Loucy (cell line): ENCODE measurements around the gene SYDE2.

Experiments used
- H2AFZ ChIP-seq: fragments of 200-600 bp; sonication (generic); 2 replicates; pipeline ENCODE4 v1.6.0; 2016; ENCODE audit warnings: antibody characterized with exemption, mild to moderate bottlenecking, low read length, moderate library complexity
- H3F3A ChIP-seq: fragments of 200-600 bp; 2 replicates; pipeline ENCODE4 v1.6.0; 2016; ENCODE audit warnings: antibody characterized with exemption, low read depth, mild to moderate bottlenecking
- H3K27me3 ChIP-seq: fragments of 200-600 bp; sonication (generic); 2 replicates; pipeline ENCODE4 v1.6.1; 2014; ENCODE audit warnings: low read length, mild to moderate bottlenecking; ENCODE audit not compliant: insufficient read depth, poor library complexity, severe bottlenecking
- H3K36me3 ChIP-seq: fragments of 200-600 bp; sonication (generic); 2 replicates; pipeline ENCODE4 v1.6.1; 2016; ENCODE audit warnings: low read length; ENCODE audit not compliant: insufficient read depth
- H3K4me1 ChIP-seq: fragments of 200-600 bp; sonication (generic); 2 replicates; pipeline ENCODE4 v1.5.1; 2014; ENCODE audit warnings: low read length, mild to moderate bottlenecking; ENCODE audit not compliant: insufficient read depth, poor library complexity, severe bottlenecking
- H3K4me2 ChIP-seq: fragments of 200-600 bp; sonication (generic); 2 replicates; pipeline ENCODE4 v1.6.0; 2014; ENCODE audit warnings: antibody characterized with exemption, low read length, low read depth, mild to moderate bottlenecking; ENCODE audit not compliant: poor library complexity, severe bottlenecking
- H3K4me3 ChIP-seq: fragments of 200-600 bp; sonication (generic); 2 replicates; pipeline ENCODE4 v1.5.1; 2014; ENCODE audit warnings: low read length, mild to moderate bottlenecking, mixed read lengths; ENCODE audit not compliant: poor library complexity, severe bottlenecking
- H3K79me2 ChIP-seq: fragments of 200-600 bp; sonication (generic); 2 replicates; pipeline ENCODE4 v1.6.1; 2014; ENCODE audit warnings: low read length; ENCODE audit not compliant: insufficient read depth
- H3K9ac ChIP-seq: fragments of 200-600 bp; sonication (generic); 2 replicates; pipeline ENCODE4 v1.6.0; 2014; ENCODE audit warnings: mild to moderate bottlenecking, low read depth, low read length, moderate library complexity; ENCODE audit not compliant: poor library complexity, severe bottlenecking
- H3K9me2 ChIP-seq: fragments of 200-600 bp; sonication (generic); replicated peaks from 2 replicates; pipeline ENCODE4 v1.6.1; 2016; ENCODE audit warnings: low read depth, low read length, mixed read lengths
- H3K9me3 ChIP-seq: fragments of 200-600 bp; sonication (generic); 2 replicates; pipeline ENCODE4 v1.6.1; 2014; ENCODE audit warnings: mild to moderate bottlenecking, antibody characterized with exemption, low read length, low read depth; ENCODE audit not compliant: insufficient read depth
- H4K20me1 ChIP-seq: fragments of 200-600 bp; sonication (generic); 2 replicates; pipeline ENCODE4 v1.6.0; 2014; ENCODE audit warnings: antibody characterized with exemption, low read length, mild to moderate bottlenecking; ENCODE audit not compliant: insufficient read depth, poor library complexity, severe bottlenecking
- EZH2phosphoT487 ChIP-seq: fragments of 200-600 bp; IDR thresholded peaks from 2 replicates; pipeline ENCODE4 v1.6.1; 2018; ENCODE audit warnings: antibody characterized with exemption, mild to moderate bottlenecking, moderate library complexity, borderline replicate concordance
- TF ChIP-seq, protein P1 (sequence below): fragments of 200-600 bp; sonication (generic); conservative IDR thresholded peaks from 2 replicates; pipeline ENCODE4 v1.5.1; 2014; ENCODE audit warnings: mild to moderate bottlenecking, antibody characterized with exemption, low read length

Gene SYDE2

DNA sequence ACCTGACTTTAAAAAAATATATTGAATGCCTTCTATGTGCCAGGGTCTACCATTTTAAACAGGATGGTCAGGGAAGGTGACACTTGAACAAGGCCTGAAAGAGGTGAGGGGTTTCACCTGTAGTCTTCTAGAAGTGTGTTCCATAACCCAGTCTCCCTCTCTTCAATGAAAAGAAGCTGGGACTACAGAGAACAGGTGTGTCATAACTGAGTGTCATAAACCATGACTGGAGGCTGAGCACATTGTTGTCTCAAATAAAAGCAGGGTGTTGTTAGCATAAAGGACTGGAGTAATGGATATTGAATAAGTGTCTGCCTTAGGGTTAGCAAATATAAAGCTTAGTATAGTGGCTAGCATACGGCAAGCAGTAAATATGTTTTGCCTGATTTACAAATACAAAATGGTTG, 65.4 kb downstream of the SYDE2 start:
- Histone ChIP-seq H3F3A (no peaks in the 10 kb centered on the region), H2AFZ (no peak overlapping the region), H3K4me3 (no peak overlapping the region), H4K20me1 (no peaks in the 10 kb centered on the region), H3K36me3 (no peaks in the 10 kb centered on the region), H3K9ac (no peak overlapping the region), H3K9me2 (no peaks in the 10 kb centered on the region), H3K4me2 (no peak overlapping the region), H3K4me1 (no peaks in the 10 kb centered on the region), H3K79me2 (no peaks in the 10 kb centered on the region), H3K9me3 (no peaks in the 10 kb centered on the region), H3K27me3 (no peaks in the 10 kb centered on the region)
- TF ChIP-seq EZH2phosphoT487: no peak
- TF ChIP-seq, protein P1, sequence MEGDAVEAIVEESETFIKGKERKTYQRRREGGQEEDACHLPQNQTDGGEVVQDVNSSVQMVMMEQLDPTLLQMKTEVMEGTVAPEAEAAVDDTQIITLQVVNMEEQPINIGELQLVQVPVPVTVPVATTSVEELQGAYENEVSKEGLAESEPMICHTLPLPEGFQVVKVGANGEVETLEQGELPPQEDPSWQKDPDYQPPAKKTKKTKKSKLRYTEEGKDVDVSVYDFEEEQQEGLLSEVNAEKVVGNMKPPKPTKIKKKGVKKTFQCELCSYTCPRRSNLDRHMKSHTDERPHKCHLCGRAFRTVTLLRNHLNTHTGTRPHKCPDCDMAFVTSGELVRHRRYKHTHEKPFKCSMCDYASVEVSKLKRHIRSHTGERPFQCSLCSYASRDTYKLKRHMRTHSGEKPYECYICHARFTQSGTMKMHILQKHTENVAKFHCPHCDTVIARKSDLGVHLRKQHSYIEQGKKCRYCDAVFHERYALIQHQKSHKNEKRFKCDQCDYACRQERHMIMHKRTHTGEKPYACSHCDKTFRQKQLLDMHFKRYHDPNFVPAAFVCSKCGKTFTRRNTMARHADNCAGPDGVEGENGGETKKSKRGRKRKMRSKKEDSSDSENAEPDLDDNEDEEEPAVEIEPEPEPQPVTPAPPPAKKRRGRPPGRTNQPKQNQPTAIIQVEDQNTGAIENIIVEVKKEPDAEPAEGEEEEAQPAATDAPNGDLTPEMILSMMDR: no peak

DNA sequence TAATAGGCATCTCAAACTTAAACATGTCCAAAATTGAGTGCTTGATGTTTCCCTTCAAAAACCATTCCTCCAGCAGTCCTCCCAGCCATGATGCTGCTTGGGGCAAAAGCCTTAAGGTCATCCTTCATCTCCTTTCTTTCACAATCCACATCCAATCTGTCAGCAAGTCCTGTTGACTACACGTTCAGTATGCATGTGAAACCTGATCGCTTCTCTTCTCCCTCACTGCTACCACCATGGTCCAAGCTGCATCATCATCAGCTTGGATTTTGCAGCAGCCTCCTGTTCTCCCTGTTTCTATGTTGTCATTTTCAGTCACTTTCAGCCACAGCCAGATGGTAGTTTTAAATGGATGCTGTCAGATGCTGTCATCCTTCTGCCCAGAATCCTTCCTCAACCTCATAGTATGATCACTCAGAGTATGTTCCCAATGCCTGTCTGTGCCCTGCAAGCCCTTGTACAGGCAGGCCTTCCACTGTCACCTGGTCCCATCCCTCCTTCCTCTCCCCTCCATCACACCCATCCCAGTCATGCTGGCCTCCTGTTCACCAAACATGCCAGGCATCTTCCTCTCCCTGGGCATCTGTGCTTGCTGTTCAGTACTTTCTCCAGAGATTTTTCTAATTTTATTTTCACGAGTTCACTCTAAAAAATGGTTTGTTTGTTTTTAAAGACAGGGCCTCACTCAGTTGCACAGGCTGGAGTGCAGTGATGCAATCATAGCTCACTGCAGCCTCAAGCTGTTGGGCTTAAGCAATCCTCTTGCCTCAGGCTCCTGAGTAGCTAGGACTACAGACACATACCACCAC, 66.0 kb downstream of the SYDE2 start:
- H3K79me2 ChIP-seq: no peaks in the 10 kb centered on the region
- no peak overlapping the region for H2AFZ ChIP-seq
- no peaks in the 10 kb centered on the region for H3K9me2 ChIP-seq
- no peaks in the 10 kb centered on the region for H3K4me1 ChIP-seq
- H3K9me3 ChIP-seq: no peaks in the 10 kb centered on the region
- no peak overlapping the region for H3K4me3 ChIP-seq
- H3F3A ChIP-seq: no peaks in the 10 kb centered on the region
- H4K20me1 ChIP-seq: no peaks in the 10 kb centered on the region
- H3K36me3 ChIP-seq: no peaks in the 10 kb centered on the region
- no peak overlapping the region for H3K4me2 ChIP-seq
- no peak for TF ChIP-seq EZH2phosphoT487
- TF ChIP-seq, protein P1: no peak
- no peak overlapping the region for H3K9ac ChIP-seq
- H3K27me3 ChIP-seq: no peaks in the 10 kb centered on the region

DNA sequence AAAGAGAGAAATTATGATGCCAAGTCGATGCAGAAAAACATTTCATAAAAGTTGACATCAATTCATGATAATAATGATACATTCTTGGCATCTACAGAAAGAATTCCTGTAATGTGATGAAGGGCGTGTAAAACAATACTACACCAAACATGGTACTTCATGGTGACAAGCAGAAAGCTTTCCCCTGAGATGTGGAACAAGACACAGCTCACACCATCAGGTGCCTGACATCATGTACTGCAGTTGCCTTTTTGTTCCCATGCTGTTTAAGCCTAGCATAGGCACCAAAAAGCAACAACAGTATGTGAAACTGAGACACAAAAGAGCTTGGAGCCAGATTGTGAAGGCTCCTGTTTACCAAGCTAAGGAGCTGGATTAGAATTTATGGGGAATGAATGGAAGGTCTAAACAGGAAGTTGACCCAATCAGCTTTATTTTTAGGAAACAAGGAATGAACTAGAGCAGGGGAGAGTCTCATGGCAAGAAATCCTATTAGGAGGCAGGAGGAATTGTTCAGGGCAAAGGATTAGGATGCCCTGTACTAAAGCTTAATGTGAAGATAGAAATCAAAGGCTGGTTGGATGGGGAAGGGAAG, 67.2 kb downstream of the SYDE2 start:
- H3F3A ChIP-seq: no peaks in the 10 kb centered on the region
- H3K4me1 ChIP-seq: no peaks in the 10 kb centered on the region
- H3K27me3 ChIP-seq: no peaks in the 10 kb centered on the region
- no peaks in the 10 kb centered on the region for H3K9me3 ChIP-seq
- no peaks in the 10 kb centered on the region for H4K20me1 ChIP-seq
- 0 out of 2 replicates have a peak overlapping the region, but pooled peaks have one; percentile 58 for H2AFZ ChIP-seq
- no peaks in the 10 kb centered on the region for H3K9me2 ChIP-seq
- TF ChIP-seq, protein P1: no peak
- no peak for TF ChIP-seq EZH2phosphoT487
- no peak overlapping the region for H3K4me3 ChIP-seq
- H3K79me2 ChIP-seq: no peaks in the 10 kb centered on the region
- no peaks in the 10 kb centered on the region for H3K36me3 ChIP-seq
- no peak overlapping the region for H3K9ac ChIP-seq
- no peak overlapping the region for H3K4me2 ChIP-seq
